SK-N-MC (cell line): Measurements from ENCODE around the gene ITGA2B.
A peak's percentile ranks its signal among the peaks of the same experiment; 100 is the strongest.

ENCODE experiments used
- DNase-seq: peaks from one replicate; pipeline ENCODE4 v3.0.0-alpha.2; 2011; ENCODE audit warnings: low read depth, low spot score
- H3K27ac ChIP-seq: fragments of 200-600 bp; sonication (generic); 2 replicates; pipeline ENCODE4 v1.5.1; 2016; ENCODE audit warnings: mixed run types
- H3K36me3 ChIP-seq: fragments of 200-600 bp; sonication (generic); 2 replicates; pipeline ENCODE4 v1.6.1; 2017; ENCODE audit warnings: antibody characterized with exemption, low read length, mixed read lengths; ENCODE audit not compliant: insufficient read depth
- H3K4me3 ChIP-seq: fragments of 200-600 bp; sonication (generic); 2 replicates; pipeline ENCODE4 v1.5.1; 2016
- H3K9ac ChIP-seq: fragments of 200-600 bp; sonication (generic); 2 replicates; pipeline ENCODE4 v1.8.0; 2017; ENCODE audit warnings: mixed run types, mixed read lengths; ENCODE audit not compliant: insufficient read length
- H3K9me3 ChIP-seq: fragments of 200-600 bp; sonication (generic); 2 replicates; pipeline ENCODE4 v1.6.1; 2017; ENCODE audit warnings: low read depth, mild to moderate bottlenecking, antibody characterized with exemption, low read length, moderate library complexity, mixed read lengths
- EZH2 ChIP-seq: fragments of 200-600 bp; sonication (generic); IDR thresholded peaks from one replicate; pipeline ENCODE4 v1.6.1; 2017; ENCODE audit warnings: antibody characterized with exemption
- FOXP2 ChIP-seq: optimal IDR thresholded peaks from 2 replicates; pipeline ENCODE3; 2011; ENCODE audit warnings: mild to moderate bottlenecking, moderate library complexity; ENCODE audit not compliant: insufficient read depth; ENCODE audit errors: extremely low read length, control extremely low read depth
- POLR2AphosphoS5 ChIP-seq: IDR thresholded peaks from 2 replicates; pipeline ENCODE4 v1.6.1; 2012; ENCODE audit warnings: mild to moderate bottlenecking, low read depth, low read length, borderline replicate concordance

The ITGA2B gene

GRCh38 chr17:44326861-44327444, 62.5 kb downstream of the ITGA2B start:
- peak; percentile 70 for DNase-seq
- TF ChIP-seq POLR2AphosphoS5 (peak; percentile 26; the same call in 1 of the 2 replicates), FOXP2 (no peak), EZH2 (no peak)
- H3K27ac ChIP-seq: no peak overlapping the region
- no peak overlapping the region for H3K9ac ChIP-seq
- H3K36me3 ChIP-seq: no peaks in the 10 kb centered on the region; the same call in 1 of the 2 replicates
- H3K4me3 ChIP-seq: no peak overlapping the region
- no peaks in the 10 kb centered on the region for H3K9me3 ChIP-seq

- H3K27ac ChIP-seq: no peak within 1 kb of the TSS
- no peak for DNase-seq
- no peaks in the 10 kb centered on the region for H3K9me3 ChIP-seq
- TF ChIP-seq EZH2 (no peak), POLR2AphosphoS5 (no peak; the same call in 1 of the 2 replicates), FOXP2 (no peak)
- peak within 1 kb of the TSS; percentile 73 for H3K9ac ChIP-seq
- peaks cover 13% of the 10 kb centered on the region; the same call in 1 of the 2 replicates for H3K36me3 ChIP-seq
- H3K4me3 ChIP-seq: peak within 1 kb of the TSS; percentile 86
Observed at GRCh38 chr17:44324571-44325275, 64.7 kb downstream of the ITGA2B start, which contains the start of gene SLC25A39. Gene SLC25A39 (minus strand): TSS chr17:44324823. CDS start chr17:44323562, 1,261 bp downstream.

DNA sequence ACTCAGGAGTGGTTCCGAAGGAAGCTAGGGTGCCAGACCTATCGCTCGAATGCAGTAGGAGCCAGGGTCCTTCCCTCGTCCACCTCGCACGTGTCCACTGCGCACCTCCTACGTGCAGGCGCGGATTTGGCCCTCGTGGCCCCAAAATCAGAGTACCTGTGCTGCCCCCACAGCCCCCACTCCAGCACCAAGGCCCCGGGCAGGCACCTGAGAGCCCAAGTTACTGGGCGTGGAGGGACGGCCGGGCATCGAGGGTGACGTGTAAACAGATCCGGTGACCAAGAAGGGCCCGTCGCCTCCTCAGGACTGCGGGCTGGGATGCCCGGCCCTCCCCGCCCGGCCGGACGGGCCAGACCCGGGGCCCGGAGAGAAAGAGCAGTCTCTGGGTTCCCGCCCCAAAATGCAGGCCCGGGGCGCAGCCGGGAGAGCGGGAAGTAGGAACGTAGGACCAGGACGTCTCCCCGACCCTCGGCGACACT, 65.3 kb downstream of the ITGA2B start:
- peak overlapping the region; percentile 86 for H3K4me3 ChIP-seq
- H3K9ac ChIP-seq: peak overlapping the region; percentile 73
- no peaks in the 10 kb centered on the region for H3K9me3 ChIP-seq
- no peak for DNase-seq
- H3K27ac ChIP-seq: no peak overlapping the region
- no peak for TF ChIP-seq FOXP2
- no peak for TF ChIP-seq POLR2AphosphoS5
- H3K36me3 ChIP-seq: peaks cover 14% of the 10 kb centered on the region; the same call in 1 of the 2 replicates

GRCh38 chr17:44323359-44324091, 65.9 kb downstream of the ITGA2B start:
- DNase-seq: no peak
- Histone ChIP-seq H3K36me3 (peaks cover 14% of the 10 kb centered on the region; the same call in 1 of the 2 replicates), H3K9ac (peak overlapping the region; percentile 73), H3K4me3 (peak overlapping the region; percentile 86), H3K9me3 (no peaks in the 10 kb centered on the region), H3K27ac (no peak overlapping the region)
- TF ChIP-seq POLR2AphosphoS5: no peak

DNA sequence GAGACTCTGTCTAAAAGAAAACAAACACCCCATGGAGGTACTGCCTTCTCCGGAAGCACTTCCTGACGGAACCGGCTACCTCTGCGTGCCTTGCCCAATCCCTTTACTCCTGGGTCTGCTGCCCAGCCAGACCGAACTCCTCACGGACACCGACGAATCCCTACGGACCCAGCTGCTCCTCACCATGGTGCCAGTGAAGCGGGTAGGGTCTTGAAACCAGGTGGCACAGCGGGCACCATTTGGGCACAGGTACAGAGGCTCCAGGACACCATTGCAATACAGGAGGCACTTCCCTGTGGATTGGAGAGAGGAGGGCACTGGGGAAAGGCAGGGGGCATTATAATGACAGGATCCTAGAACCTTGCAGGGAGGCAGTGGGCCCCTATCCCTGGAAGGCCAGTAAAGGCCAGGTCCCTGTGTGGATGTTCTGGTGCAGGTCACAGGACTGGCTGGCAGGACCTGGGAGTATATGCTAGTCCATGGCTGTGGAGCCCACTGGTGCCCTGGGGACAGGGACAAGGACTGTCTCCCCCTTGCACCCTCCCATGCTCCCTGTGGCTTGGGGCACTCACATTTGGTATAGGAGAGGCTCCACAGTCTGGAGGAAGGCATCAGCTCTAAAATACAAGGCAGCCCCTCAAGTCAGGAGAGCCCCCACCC, 67.1 kb downstream of the ITGA2B start:
- Histone ChIP-seq H3K36me3 (peaks cover 14% of the 10 kb centered on the region; the same call in 1 of the 2 replicates), H3K9me3 (no peaks in the 10 kb centered on the region), H3K4me3 (no peak overlapping the region), H3K27ac (no peak overlapping the region), H3K9ac (no peak overlapping the region)
- DNase-seq: no peak
- no peak for TF ChIP-seq POLR2AphosphoS5
- no peak for TF ChIP-seq EZH2
- no peak for TF ChIP-seq FOXP2
